ENCODE measurements around the gene RNASE8. TPM values are rescaled to one million over a fixed set of nuclear protein-coding genes. Genes with fewer than 3 reads are reported as not detected.
A peak's percentile ranks its signal among the peaks of the same experiment; 100 is the strongest.

Gene RNASE8
- total RNA-seq, 1 experiment from 2014 or later: not detected

GRCh38 chr14:21084396-21084795 is 26.8 kb downstream of the RNASE8 start:
- DNase-seq (no peak), ATAC-seq (no peak)
- BruUV-seq (replicated peaks): no TSS peak
- no peak for TF ChIP-seq CTCF (conservative IDR thresholded peaks at IDR 0.05; ENCODE audit: low read depth, low read length)
- no peak for TF ChIP-seq EZH2 (IDR thresholded peaks at IDR 0.05; ENCODE audit: low read length, unreplicated experiment)
- TF ChIP-seq EZH2phosphoT487 (IDR thresholded peaks at IDR 0.05; ENCODE audit: borderline replicate concordance, low read length): no peak
- no peak overlapping the region for H3K9ac ChIP-seq (ENCODE audit: low read length)
- H3F3A ChIP-seq (ENCODE audit: low read length, unreplicated experiment): no peaks in the 10 kb centered on the region
- CTCF ChIA-PET: no interaction called here
- no peaks in the 10 kb centered on the region for H3K4me1 ChIP-seq (ENCODE audit: insufficient read depth, low read length)
- H3K9me3 ChIP-seq (ENCODE audit: low read length): no peaks in the 10 kb centered on the region
- POLR2A ChIA-PET (ENCODE audit: unreplicated experiment): no interaction called here
- H2AFZ ChIP-seq (ENCODE audit: low read length): no peak overlapping the region
- no peak overlapping the region for H3K4me2 ChIP-seq (ENCODE audit: low read length)
- intact Hi-C loops (cut with micrococcal nuclease): no loop called here
- no peaks in the 10 kb centered on the region for H4K20me1 ChIP-seq (ENCODE audit: low read length)
- no peak overlapping the region for H3K4me3 ChIP-seq (ENCODE audit: low read length)
- peaks cover 6% of the 10 kb centered on the region; the same call in 1 of the 2 replicates for H3K27me3 ChIP-seq (ENCODE audit: low read length)
- H3K27ac ChIP-seq (ENCODE audit: low read length): no peak overlapping the region
- H3K36me3 ChIP-seq (ENCODE audit: low read depth, low read length): no peaks in the 10 kb centered on the region
- no peaks in the 10 kb centered on the region for H3K79me2 ChIP-seq (ENCODE audit: low read length)
- no peaks in the 10 kb centered on the region for H3K9me2 ChIP-seq (replicated peaks; ENCODE audit: low read length)

- Histone ChIP-seq H3K36me3 (ENCODE audit: low read depth, low read length) (no peaks in the 10 kb centered on the region), H3K9me3 (ENCODE audit: low read length) (no peaks in the 10 kb centered on the region), H3K27ac (ENCODE audit: low read length) (no peak overlapping the region), H2AFZ (ENCODE audit: low read length) (no peak overlapping the region), H3K79me2 (ENCODE audit: low read length) (no peaks in the 10 kb centered on the region), H3K4me1 (ENCODE audit: insufficient read depth, low read length) (no peaks in the 10 kb centered on the region), H3F3A (ENCODE audit: low read length, unreplicated experiment) (no peaks in the 10 kb centered on the region), H4K20me1 (ENCODE audit: low read length) (no peaks in the 10 kb centered on the region), H3K4me3 (ENCODE audit: low read length) (no peak overlapping the region), H3K27me3 (ENCODE audit: low read length) (no peaks in the 10 kb centered on the region), H3K9me2 (replicated peaks; ENCODE audit: low read length) (no peaks in the 10 kb centered on the region), H3K4me2 (ENCODE audit: low read length) (no peak overlapping the region), H3K9ac (ENCODE audit: low read length) (no peak overlapping the region)
- DNase-seq: peak; percentile 20
- ChIA-PET CTCF (interaction anchor here (0.6 kb wide), 1 partner anchor 22 kb away, joined by 3 read pairs; no protein-coding TSS in a partner anchor), POLR2A (ENCODE audit: unreplicated experiment) (no interaction called here)
- no peak for ATAC-seq
- intact Hi-C loops (cut with micrococcal nuclease): no loop called here
- TF ChIP-seq EZH2phosphoT487 (IDR thresholded peaks at IDR 0.05; ENCODE audit: borderline replicate concordance, low read length): no peak
- TF ChIP-seq EZH2 (IDR thresholded peaks at IDR 0.05; ENCODE audit: low read length, unreplicated experiment): no peak
- TF ChIP-seq CTCF (conservative IDR thresholded peaks at IDR 0.05; ENCODE audit: low read depth, low read length): no peak
- no TSS peak for BruUV-seq (replicated peaks)
These were observed 27.6 kb downstream of the RNASE8 start for GRCh38 chr14:21084998-21085853.

- no peak overlapping the region for H2AFZ ChIP-seq (ENCODE audit: low read length)
- H3K36me3 ChIP-seq (ENCODE audit: low read depth, low read length): no peaks in the 10 kb centered on the region
- intact Hi-C loops (cut with micrococcal nuclease): no loop called here
- H3K9me3 ChIP-seq (ENCODE audit: low read length): no peaks in the 10 kb centered on the region
- no peak for DNase-seq
- ChIA-PET CTCF (no interaction called here), POLR2A (ENCODE audit: unreplicated experiment) (interaction anchor here (0.7 kb wide), 1 partner anchor 477 kb away, joined by 7 read pairs; no protein-coding TSS in a partner anchor)
- no TSS peak for BruUV-seq (replicated peaks)
- H3K9ac ChIP-seq (ENCODE audit: low read length): no peak overlapping the region
- no peak overlapping the region for H3K27ac ChIP-seq (ENCODE audit: low read length)
- H3K4me3 ChIP-seq (ENCODE audit: low read length): no peak overlapping the region
- H3K4me1 ChIP-seq (ENCODE audit: insufficient read depth, low read length): no peaks in the 10 kb centered on the region
- no peaks in the 10 kb centered on the region for H3K9me2 ChIP-seq (replicated peaks; ENCODE audit: low read length)
- no peak overlapping the region for H3K4me2 ChIP-seq (ENCODE audit: low read length)
- no peaks in the 10 kb centered on the region for H3K27me3 ChIP-seq (ENCODE audit: low read length)
- no peak for ATAC-seq
- H4K20me1 ChIP-seq (ENCODE audit: low read length): no peaks in the 10 kb centered on the region
- TF ChIP-seq EZH2phosphoT487 (IDR thresholded peaks at IDR 0.05; ENCODE audit: borderline replicate concordance, low read length) (no peak), CTCF (conservative IDR thresholded peaks at IDR 0.05; ENCODE audit: low read depth, low read length) (no peak), EZH2 (IDR thresholded peaks at IDR 0.05; ENCODE audit: low read length, unreplicated experiment) (no peak)
- H3F3A ChIP-seq (ENCODE audit: low read length, unreplicated experiment): no peaks in the 10 kb centered on the region
- no peaks in the 10 kb centered on the region for H3K79me2 ChIP-seq (ENCODE audit: low read length)
These were observed 29.3 kb downstream of the RNASE8 start for GRCh38 chr14:21086908-21087293.

All from PC-3 (cell line).